Measurements from ENCODE around the gene KCTD21.
"Not testable (repeated sequence)": the region's sequence is repeated elsewhere in the genome, so short reads cannot be mapped to it uniquely, and the experiment has no call there.

The KCTD21 gene, protein sequence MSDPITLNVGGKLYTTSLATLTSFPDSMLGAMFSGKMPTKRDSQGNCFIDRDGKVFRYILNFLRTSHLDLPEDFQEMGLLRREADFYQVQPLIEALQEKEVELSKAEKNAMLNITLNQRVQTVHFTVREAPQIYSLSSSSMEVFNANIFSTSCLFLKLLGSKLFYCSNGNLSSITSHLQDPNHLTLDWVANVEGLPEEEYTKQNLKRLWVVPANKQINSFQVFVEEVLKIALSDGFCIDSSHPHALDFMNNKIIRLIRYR

DNA sequence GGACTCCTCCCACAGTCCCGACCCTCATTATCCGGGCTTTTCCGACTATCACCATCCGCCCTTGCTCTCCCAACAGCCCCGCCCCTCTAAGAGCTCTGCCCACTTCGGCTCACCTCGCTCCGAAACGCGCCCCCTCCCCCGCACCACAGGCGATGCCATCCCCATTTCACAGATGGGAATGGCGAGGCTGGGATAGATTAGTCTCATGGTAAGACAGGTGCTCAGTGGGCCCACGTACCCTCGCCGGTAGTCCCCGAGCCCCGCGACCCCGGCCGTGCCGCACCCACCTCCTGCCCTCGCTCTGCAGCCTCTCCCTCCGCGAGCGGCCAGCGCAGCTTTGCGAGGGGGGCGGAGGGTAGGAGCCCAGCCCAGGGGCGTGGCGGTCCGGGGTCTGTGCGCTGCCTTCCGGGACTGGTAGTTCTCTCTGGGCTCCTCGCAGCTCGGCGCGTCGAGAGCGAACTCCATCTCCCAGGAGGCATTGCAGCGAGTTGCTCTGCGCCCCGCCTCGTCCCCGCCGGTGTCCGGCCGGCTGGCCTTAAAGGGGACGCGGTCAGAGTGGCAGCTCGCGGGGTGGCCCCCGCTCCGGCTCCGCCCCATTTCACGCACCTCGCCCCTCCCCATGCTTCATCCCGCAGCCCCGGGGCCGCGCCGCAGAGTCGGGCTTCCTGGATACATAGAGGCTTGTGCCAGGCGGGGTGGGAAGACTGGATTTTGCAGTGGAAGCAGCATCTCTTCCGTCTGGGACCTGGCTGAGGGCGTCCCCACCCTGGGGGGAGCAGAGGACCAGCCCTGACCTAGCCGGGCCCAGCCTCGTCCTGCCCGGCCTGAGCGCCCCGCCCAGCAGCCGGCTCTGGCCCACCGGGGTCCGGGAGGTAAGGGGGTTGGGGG, at the start of gene KCTD21, which contains the start of gene USP35:
Gene KCTD21 (minus strand): TSS at position 341 of the 888 bp plus-strand sequence. CDS start 14,072 bp downstream, outside the sequence.
Gene USP35 (plus strand): TSS at position 634 of the 888 bp plus-strand sequence. CDS start 7,327 bp downstream, outside the sequence.
- DNase-seq (ENCODE audit: low spot score), result peak; percentile 97

DNA sequence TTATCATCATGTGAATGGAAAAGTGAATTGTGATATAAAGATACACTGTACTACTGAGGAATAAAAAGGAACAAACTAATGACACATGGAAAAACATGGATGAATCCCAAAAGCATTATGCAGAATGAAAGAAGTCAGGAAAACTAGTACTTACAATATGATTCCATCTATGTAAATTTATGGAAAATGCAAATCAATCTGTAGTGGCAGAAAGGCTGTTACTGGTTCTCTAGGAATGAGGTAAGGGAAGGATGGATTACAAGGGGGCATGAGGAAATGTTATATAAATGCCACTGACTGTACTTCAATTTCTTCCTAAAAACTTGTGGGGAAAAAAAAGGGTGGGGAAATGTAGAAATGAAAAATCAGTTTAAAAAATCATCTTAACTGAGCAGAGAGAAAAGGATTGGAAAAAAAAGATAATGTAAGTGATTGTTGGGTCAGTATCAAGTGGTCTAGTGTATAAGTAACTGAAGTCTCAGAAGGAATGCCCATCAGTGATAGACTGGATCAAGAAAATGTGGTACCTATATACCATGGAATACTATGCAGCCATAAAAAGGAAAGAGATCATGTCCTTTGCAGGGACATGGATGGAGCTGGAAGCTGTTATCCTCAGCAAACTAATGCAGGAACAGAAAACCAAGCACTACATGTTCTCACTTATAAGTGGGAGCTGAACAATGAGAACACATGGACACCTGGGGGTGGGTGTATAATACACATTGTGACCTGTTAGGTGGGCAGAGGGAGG, 49.0 kb upstream of the KCTD21 start:
- DNase-seq (ENCODE audit: low spot score), result no peak

DNA sequence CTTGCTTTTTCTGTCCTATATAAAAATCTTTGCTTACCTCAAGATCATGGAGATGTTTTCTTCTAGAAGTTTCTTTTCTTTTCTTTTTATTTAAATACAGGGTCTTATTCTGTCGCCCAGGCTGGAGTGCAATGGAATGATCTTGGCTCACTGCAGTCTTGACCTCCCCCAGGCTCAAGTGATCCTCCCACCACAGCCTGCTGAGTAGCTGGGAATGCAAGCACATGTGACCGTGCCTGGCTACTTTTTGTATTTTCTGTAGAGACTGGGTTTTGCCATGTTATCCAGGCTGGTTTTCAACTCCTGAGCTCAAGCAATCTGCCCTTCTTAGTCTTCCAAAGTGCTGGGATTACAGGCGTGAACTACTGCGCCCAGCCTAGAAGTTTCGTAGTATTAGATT, 45.6 kb upstream of the KCTD21 start:
- DNase-seq (ENCODE audit: low spot score), result no peak

DNA sequence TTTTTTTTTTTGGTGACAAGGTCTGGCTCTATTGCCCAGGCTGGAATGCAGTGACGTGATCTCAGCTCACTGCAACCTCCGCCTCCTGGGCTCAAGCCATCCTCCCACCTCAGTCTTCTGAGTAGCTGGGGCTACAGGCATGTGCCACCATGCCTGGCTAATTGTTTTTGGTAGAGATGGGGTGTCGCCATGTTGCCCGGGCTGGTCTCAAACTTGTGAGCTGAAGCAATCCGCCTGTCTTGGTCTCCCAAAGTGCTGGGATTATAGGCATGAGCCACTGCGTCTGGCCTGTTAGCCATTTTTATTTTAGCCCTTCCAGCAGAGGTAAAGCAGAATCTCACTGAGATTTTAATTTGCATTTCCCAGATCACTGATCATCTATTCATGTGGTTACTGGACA, 44.6 kb upstream of the KCTD21 start:
- DNase-seq (ENCODE audit: low spot score), result not testable (repeated sequence)

DNA sequence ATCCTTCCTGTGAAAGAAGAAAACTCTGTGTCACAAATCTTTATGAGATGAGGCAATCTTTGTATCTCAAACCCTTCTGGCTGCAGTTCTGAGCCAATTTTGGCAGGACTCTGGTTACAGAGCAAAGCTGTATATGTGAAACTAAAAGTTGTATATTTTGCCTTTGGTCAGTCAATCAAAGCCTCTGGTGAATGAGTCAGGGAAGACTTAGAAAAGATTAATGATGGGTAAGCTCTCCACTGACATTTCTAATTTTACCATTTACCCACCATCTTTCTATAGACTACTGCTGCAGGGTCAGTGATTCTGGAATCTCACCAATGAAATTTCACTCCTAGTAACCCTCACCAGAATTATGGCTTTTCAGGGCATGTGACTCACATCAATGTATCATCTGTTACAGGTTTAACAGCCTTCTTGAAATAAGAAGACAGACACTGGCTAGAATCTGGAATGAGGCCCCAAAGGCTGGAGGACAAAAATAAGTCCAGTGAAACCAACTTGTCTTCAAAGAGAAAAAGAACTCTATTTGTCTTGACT, 43.6 kb upstream of the KCTD21 start:
- no peak for DNase-seq (ENCODE audit: low spot score)

DNA sequence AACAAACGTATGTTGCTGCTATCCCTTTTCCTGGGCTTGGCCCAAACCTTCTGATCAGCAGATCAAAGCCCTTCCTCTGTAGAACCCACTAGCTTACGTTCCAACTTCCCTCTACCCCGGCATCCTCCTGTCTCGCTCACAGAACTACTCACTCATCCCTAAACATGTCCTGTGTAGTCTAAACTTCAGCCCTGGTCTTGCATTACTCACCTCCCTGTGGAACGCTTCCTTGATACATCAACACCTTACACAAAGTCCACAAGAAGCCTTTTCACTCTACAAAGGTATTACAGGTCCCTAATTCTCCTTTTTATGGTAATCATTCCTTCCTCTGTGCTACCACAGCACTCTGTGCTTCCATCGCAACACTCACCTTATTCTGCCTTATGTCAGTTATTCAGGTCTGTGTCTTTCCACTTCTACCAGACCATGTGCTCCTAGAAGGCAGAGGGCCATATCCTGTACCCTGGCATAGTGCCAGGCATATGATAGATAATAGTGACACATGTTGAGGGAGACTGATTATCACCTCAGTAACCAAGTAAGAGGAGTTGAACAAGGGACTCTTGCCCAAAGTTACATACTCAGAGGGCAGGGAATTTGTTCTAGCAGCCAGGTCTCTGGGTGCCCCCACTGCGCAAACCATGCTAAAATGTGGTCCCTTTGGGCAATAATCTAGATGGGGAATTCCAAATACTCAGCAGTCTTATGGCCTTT, 41.9 kb upstream of the KCTD21 start:
- DNase-seq (ENCODE audit: low spot score), result no peak

DNA sequence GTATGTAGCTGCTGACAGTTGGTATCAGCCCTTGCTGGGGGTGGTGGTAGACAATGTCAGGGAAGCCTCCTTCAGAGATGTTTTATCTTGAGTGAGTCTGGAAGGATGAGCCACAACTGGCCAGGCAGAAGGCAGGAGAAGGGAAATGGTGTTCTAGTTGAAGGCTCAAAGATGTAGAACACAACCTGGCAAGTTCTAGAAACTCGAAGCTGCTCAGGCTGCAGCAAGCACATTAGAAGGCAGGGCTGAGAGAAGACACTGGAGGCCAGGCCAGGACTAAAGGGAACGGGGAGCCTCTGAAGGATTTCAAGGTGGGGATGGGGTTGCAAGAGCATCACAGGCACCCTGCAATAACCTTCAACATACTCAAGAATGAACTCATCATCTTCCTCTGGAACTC, 40.7 kb upstream of the KCTD21 start:
- DNase-seq (ENCODE audit: low spot score), result no peak

DNA sequence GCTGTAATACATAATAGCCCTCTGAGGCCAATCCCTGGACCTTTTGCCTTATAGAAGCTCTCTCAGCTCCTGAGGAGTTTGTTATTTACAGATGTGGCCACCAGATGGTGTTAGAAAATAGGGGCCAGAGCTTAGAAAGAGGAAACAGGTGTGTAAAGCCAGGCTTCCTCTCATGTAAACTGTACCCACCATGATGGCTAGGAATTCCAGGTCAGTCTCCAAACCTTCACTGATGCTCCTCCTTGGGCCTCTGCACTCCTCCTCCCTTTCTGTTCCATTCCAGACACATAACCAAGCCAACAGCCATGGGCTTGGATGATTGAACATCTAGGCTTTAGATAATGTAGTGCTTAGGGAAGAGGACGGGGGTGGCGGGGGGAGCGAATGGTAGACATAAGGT, 40.0 kb upstream of the KCTD21 start:
- DNase-seq (ENCODE audit: low spot score), result peak; percentile 68

DNA sequence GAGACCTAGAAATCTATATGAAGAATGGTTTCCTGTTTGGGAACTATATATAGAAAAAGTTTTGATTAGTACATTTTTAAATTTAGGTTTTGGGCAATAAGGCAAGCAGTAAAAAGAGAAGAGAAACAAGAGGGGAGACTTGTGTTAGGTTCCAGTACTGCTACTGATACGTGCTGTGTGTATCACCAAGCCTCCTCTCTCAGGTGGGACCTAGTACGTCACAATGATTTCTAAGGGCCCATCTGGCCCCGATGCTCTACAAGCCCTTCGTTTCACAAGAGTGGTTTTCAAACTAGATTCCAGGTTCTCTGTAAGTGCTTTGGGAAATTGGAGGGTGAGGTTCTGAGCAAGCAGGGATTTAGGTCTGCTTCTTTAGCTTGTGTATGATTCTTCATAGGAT, 39.5 kb upstream of the KCTD21 start:
- DNase-seq (ENCODE audit: low spot score), result peak; percentile 77

DNA sequence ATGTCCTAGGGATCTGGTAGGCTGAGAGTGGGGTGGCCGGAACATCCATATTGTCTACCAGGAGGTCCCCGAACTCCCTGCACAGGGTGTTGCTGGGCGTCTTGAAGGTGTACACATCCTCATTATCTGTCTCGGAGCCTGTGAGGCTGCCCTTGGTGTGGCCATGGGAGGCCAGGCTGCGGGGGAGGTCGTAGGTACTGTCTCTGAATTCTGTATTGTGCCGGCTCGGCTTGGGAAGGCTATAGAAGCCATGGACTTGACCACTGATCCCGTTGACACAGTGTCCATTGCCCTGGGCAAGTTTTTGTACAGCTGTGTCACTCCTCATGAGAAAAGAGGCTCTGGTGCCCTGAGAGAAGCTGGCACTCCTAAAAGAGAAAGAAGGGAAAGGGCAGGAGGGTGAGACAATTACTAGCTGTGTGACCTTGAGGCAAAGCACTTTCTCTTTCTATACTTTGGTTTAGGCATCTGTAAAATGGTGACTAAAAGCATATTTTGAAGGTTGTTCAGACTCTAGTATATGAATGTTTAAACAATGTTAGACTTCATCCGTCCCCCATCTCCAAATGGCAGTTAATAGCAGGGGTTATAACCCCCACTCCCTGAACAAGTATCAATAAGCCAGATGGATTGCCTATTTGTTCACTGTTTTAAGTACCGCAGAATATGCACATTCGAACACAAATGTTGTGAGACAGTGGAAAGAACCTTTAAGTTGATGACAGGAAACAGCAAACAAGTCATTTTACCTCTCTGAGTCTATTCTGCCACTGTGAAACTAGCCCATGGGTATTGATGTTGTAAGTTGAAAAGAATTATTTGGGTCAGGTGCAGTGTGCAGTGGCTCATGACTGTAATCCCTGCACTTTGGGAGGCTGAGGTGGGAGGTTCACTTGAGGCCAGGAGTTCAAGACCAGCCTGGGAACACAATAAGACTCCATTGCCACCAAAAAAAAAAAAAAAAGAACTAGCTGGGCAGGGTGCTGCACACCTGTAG, 38.6 kb upstream of the KCTD21 start:
- no peak for DNase-seq (ENCODE audit: low spot score)

DNA sequence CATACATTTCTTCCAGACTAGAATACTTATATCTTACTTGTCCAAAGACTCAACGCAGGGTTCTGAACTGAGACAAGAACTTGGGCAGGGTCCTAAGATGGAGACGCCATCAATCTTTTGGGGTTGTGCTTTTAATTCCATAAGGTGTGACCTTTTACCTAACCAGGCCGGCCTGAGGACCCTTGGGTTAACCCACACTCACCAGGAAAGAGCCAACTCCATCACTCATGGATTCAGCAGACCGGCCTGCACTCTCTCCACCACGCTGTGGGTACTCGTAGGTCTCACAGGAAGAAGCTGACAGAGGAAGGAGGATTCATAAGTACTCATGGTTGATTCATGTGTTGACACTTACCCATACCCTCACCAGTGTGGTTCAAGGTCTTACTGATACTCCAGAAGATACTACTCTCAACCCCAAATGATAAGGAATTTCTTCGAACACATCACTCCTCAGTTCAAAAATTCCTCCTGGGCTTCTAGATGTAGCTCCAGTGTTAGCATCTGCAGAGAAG, 36.5 kb upstream of the KCTD21 start:
- DNase-seq (ENCODE audit: low spot score), result no peak

DNA sequence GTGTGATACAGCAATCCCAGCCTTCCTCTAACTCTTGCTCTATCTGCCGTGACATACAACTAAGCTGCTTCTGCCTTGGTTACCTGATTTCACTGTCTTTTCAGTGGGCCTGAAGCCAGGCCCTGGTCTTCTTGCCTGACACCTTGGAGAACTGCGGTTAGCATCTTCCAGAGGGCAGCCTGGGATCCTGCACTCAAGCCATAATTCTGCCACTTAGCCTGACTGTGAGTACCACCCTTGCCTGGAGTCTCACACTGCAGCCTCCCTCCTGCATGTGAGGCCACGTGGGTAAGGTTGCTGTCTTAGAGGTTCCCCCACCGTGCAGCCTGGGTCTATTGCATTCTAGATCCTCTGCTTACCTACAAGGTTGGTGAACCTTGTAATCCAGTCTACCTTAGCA, 36.1 kb upstream of the KCTD21 start:
- DNase-seq (ENCODE audit: low spot score), result no peak

DNA sequence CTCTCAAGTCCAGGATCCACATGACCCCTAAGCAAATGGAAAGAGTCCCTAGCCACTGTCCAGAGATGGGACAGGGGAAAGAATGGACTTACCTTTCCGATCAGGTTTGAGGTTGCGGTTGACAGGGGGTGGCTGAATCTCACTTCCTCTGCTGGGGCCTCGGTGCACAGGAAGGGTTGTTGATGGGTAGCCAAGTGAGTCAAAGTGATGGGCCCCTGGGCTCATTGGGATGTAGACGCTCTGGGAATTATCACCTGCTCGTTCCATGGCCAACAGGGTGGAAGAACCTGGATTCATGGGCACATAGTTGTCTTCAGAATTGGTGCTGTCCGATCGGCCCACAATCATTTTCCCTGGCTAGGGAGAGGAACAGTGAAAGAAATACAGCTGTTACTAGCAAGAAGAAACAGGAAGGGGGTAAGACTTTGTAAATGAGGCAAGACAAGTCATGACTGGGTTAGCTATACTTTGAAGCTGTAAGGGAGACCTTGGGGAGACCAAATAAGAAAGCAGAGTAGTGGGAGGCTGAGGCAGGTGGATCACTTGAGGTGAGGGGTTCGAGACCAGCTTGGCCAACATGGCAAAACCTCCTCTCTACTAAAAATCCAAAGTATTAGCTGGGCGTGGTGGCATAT, 35.0 kb upstream of the KCTD21 start:
- peak; percentile 47 for DNase-seq (ENCODE audit: low spot score)

DNA sequence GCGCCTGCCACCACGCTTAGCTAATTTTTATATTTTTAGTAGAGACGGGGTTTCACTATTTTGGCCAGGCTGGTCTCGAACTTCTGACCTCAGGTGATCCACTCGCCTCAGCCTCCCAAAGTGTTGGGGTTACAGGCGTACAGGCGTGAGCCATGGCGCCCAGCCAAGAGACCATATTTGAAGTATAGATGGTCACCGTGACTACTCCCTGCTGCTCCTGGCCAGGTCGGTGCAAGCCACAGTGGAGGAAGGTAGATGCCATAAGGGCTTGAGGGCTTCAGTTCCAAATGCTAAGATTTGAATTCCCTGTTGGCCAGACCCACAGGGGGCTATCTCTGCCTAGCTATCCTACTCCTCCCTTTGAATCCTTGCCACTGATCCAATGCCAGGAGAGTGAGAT, 34.3 kb upstream of the KCTD21 start:
- not testable (repeated sequence) for DNase-seq (ENCODE audit: low spot score)

DNA sequence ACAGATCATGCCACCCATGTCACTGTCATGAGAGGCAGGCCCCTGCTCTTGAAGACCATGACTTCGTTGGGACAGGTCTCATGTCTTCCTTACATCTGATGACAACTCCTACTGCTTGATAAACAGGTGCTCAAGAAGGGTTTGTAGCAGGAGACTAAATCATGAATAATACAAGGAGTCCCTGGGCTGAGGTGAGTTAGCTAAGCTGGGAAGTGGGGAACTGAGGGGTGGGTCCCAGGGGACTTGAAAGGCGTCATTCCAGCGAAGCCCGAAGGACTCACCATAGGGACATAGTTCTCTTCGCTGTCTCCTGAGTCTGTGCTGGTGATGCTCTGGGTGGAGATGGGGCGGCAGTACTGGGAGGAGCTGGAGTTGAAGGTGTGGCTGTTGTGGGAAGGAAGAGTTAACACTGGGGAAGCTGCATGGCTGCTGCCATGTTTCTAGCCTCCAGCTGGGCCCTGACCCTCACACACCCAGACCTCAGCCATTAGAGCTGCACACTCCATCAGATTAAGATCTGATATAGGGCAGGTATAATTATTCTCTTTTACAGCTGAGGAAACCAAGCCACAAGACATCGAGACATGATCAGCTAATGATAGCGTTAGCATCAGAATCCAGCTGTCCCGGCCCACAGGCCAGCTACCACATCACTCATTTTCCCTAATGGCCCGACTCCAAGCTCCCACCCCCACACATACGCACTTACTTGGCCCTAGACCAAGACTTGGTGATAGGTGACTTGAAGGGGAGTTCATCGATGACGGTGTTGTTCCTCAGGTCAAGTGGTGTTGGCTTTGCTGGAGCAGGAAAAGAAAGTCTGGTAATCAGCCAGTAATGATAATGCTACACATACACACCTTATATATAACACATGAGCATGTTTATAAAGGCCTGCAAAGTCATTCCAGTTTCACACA, 33.2 kb upstream of the KCTD21 start:
- no peak for DNase-seq (ENCODE audit: low spot score)

DNA sequence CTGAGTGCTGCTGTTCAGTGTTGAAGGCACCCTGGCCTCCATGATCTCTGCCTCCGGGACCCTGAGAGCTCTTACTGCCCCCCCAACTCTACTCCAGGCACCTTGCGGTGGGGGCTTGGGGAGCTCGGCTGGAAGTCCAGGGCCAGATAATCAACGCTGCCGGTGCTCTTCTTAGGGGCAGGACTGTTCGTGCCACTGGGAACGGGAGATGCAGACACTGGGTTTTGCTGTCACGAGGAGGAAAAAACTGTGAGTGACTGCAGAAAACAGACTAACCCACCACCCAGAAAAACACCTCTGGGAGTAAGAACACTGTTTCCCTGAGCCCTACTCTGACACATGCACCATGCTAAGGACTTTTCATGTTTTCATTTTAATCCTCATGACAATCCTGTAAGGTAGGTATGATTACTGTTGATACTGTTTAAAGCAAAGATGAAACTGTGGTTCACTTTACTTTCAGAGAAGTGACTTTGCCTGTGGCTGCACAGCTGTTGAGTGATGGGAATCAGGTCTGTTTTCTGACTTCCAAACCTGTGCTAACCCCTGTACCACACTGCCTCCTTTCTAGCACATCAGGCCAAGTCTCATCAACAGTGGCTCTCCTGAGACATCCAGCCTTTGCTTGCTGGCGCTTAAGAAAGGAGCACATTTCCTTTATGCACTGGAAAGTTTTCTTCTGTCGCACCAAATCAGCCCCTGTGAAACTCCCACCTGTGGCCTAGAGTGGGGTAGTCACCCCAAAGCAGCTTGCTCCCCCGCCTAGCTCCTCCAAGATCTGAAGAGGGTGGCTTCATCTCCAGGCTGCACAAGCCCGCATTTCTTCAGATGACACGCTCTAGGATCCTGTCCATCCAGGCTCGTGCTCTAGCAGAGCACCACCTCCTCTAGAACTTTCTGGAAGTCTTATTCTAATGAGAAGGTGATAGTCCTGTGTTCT, 32.1 kb upstream of the KCTD21 start:
- no peak for DNase-seq (ENCODE audit: low spot score)

DNA sequence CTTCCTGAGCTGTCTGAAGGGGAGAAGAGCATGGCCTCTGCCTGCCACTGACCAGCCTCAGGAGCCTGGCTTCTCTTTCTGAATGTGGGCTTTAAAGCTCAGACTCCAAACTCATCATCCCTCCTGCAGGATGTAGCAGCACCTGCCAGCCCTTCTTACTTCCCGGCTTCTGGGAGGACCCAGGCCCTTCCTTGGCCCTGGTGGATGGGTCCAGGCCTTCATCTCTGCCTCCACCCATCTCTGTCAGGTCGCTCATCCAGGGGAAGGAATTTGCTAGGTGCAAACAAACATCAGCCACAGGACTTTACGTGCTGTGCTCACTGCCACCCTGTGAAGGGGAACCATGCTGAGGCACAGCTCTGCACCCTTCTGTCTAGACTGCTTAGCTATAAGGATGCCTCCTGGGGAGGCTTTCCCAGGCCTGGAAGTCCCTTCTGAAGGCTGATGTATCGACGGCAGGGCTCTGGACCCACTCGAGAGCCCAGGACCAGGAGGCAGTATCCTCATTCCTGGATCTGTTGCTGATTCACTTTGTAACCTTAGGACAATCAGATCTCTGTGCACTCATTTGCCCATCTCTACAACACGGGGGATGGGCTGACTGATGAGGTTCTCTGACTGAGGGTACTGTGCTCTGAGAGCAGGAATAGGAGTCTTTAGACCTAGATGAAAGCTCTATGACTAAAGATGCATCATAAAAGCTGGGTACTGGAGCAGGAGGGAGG, 31.2 kb upstream of the KCTD21 start:
- DNase-seq (ENCODE audit: low spot score), result no peak

Data from germinal center (tissue), 1 donor.